HEK293 (cell line): ENCODE measurements around the gene PXMP2.

Source experiments
- CTCF ChIA-PET: fragments of 350-600 bp; formaldehyde crosslinking; extraction: SDS; loops from one replicate; lab custom pipeline; 2021; ENCODE audit warnings: antibody characterized with exemption; lab: Yijun Ruan, JAX
- POLR2A ChIA-PET: fragments of 300-600 bp; formaldehyde crosslinking; extraction: SDS; loops from one replicate; lab custom pipeline; 2020; ENCODE audit warnings: antibody characterized with exemption, inconsistent platforms; lab: Yijun Ruan, JAX
- H3K27ac ChIP-seq: fragments of 200-500 bp; sonication (Bioruptor generic); 2 replicates; pipeline ENCODE4 v1.5.1; 2014; ENCODE audit warnings: low read depth, low read length, control low read depth, inconsistent platforms; ENCODE audit errors: extremely low read depth
- H3K36me3 ChIP-seq, 2 experiments: fragments of 200-500 bp in 1 of 2; sonication (Bioruptor generic) in 1 of 2; 1 replicate in 1 of 2; 2 replicates in 1 of 2; pipeline ENCODE4 v1.5.1; 2014 to 2017; ENCODE audit warnings: inconsistent platforms in 2 of 2, low read length in 2 of 2; ENCODE audit not compliant: control insufficient read depth in 2 of 2, insufficient read depth in 1 of 2
- H3K4me1 ChIP-seq: fragments of 200-500 bp; sonication (Bioruptor generic); 2 replicates; pipeline ENCODE4 v1.5.1; 2014; ENCODE audit warnings: mild to moderate bottlenecking, low read length, inconsistent platforms; ENCODE audit not compliant: control insufficient read depth, insufficient read depth
- H3K4me3 ChIP-seq: 2 replicates; pipeline ENCODE4 v1.5.1; 2011; ENCODE audit warnings: low read depth, mild to moderate bottlenecking, control low read depth, low read length, moderate library complexity
- H3K9me3 ChIP-seq: fragments of 200-500 bp; sonication (Bioruptor generic); 2 replicates; pipeline ENCODE4 v1.5.1; 2014; ENCODE audit warnings: low read depth, low read length, inconsistent platforms; ENCODE audit not compliant: control insufficient read depth, insufficient read depth
- HOXC10 ChIP-seq: sonication (generic); formaldehyde crosslinking; IDR thresholded peaks from 2 replicates; pipeline ENCODE4 v1.8.1; 2023; ENCODE audit warnings: mild to moderate bottlenecking, missing genetic modification reagents
- SP7 ChIP-seq: fragments of 450-650 bp; formaldehyde crosslinking; IDR thresholded peaks from 2 replicates; pipeline ENCODE4 v1.5.1; 2016; ENCODE audit warnings: missing biosample characterization, missing genetic modification characterization
- ZNF175 ChIP-seq: fragments of 450-650 bp; formaldehyde crosslinking; IDR thresholded peaks from 2 replicates; pipeline ENCODE4 v1.5.1; 2016; ENCODE audit warnings: missing biosample characterization, missing genetic modification characterization
- ZNF19 ChIP-seq: fragments of 450-650 bp; formaldehyde crosslinking; IDR thresholded peaks from 2 replicates; pipeline ENCODE4; 2016; ENCODE audit warnings: missing biosample characterization, missing genetic modification characterization, low read depth
- ZNF221 ChIP-seq: fragments of 450-650 bp; formaldehyde crosslinking; IDR thresholded peaks from 2 replicates; pipeline ENCODE4 v1.5.1; 2017; ENCODE audit warnings: missing biosample characterization, missing genetic modification characterization, borderline replicate concordance
- ZNF391 ChIP-seq: fragments of 450-650 bp; formaldehyde crosslinking; IDR thresholded peaks from 2 replicates; pipeline ENCODE4 v1.5.1; 2016; ENCODE audit warnings: low read depth, missing biosample characterization, missing genetic modification characterization, borderline replicate concordance
- ZNF433 ChIP-seq: fragments of 450-650 bp; formaldehyde crosslinking; IDR thresholded peaks from 2 replicates; pipeline ENCODE4 v1.5.1; 2016; ENCODE audit warnings: missing biosample characterization, missing genetic modification characterization, low read depth
- ZNF549 ChIP-seq: fragments of 450-650 bp; IDR thresholded peaks from 2 replicates; pipeline ENCODE4 v1.5.1; 2018; ENCODE audit warnings: missing biosample characterization, missing genetic modification characterization, mild to moderate bottlenecking, inconsistent platforms, moderate library complexity
- ZNF596 ChIP-seq: fragments of 450-650 bp; IDR thresholded peaks from 2 replicates; pipeline ENCODE4 v1.5.0; 2018; ENCODE audit warnings: missing biosample characterization, mild to moderate bottlenecking, missing genetic modification characterization, moderate library complexity
- ZNF623 ChIP-seq: fragments of 450-650 bp; formaldehyde crosslinking; IDR thresholded peaks from 2 replicates; pipeline ENCODE4 v1.5.1; 2016; ENCODE audit warnings: missing biosample characterization, missing genetic modification characterization
- ZNF658 ChIP-seq: fragments of 450-650 bp; formaldehyde crosslinking; IDR thresholded peaks from 2 replicates; pipeline ENCODE4; 2016; ENCODE audit warnings: missing biosample characterization, missing genetic modification characterization
- ZNF830 ChIP-seq: fragments of 450-650 bp; IDR thresholded peaks from 2 replicates; pipeline ENCODE4 v1.5.0; 2018; ENCODE audit warnings: missing biosample characterization, missing genetic modification characterization, low read depth, mild to moderate bottlenecking, moderate library complexity
- TF ChIP-seq, protein P1 (sequence below): fragments of 450-650 bp; formaldehyde crosslinking; IDR thresholded peaks from 2 replicates; pipeline ENCODE4 v1.5.1; 2016; ENCODE audit warnings: missing biosample characterization, missing genetic modification characterization
- TF ChIP-seq, protein P2 (sequence below): fragments of 450-650 bp; formaldehyde crosslinking; IDR thresholded peaks from 2 replicates; pipeline ENCODE4 v1.5.1; 2016; ENCODE audit warnings: missing biosample characterization, missing genetic modification characterization
- TF ChIP-seq, protein P3 (sequence below): fragments of 450-650 bp; formaldehyde crosslinking; IDR thresholded peaks from 2 replicates; pipeline ENCODE4 v1.5.1; 2016; ENCODE audit warnings: missing biosample characterization, missing genetic modification characterization

Gene PXMP2

DNA sequence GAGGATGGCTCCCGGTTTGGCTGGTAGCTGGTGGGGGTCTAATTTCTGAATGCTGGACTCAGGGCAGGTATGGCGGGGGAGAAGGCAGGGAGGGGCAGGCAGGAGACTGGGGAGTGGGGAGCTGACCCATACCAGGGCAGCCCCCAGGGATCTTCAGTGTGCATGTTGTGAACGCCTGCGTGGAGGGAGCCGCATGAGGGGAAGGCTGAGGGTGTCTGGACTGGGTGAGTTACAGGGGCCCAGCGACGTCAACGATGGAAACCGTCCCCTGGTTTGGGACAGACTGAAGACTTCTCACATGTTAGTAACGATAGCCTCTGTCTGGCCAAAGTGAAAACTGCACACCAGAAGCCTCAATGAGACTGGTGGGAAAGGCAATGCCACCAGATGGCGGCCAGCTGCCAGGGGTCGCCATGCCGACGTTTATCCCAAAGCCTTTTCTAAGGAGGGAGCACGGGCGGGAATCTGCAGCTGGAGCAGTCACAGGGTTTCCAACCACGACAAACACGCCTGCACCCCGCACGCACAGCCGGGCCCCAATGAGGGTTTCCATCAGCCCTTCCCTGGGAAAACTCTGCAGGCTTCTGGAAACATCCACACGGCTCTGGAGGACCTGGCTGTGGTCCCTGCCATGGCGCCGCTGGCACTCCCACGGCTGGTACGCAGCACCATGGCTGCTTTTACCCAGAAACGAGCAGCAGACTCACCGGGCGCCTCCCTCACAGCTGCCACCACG, 37.3 kb downstream of the PXMP2 start:
- Histone ChIP-seq H3K36me3 (peaks cover 43 to 92% of the 10 kb centered on the region in 2 experiments), H3K4me1 (no peaks in the 10 kb centered on the region), H3K4me3 (no peak overlapping the region), H3K9me3 (no peaks in the 10 kb centered on the region), H3K27ac (no peak overlapping the region)
- TF ChIP-seq ZNF391 (tag by site-specific recombination) (no peak), ZNF658 (tag by site-specific recombination) (no peak)
- TF ChIP-seq, protein P1, sequence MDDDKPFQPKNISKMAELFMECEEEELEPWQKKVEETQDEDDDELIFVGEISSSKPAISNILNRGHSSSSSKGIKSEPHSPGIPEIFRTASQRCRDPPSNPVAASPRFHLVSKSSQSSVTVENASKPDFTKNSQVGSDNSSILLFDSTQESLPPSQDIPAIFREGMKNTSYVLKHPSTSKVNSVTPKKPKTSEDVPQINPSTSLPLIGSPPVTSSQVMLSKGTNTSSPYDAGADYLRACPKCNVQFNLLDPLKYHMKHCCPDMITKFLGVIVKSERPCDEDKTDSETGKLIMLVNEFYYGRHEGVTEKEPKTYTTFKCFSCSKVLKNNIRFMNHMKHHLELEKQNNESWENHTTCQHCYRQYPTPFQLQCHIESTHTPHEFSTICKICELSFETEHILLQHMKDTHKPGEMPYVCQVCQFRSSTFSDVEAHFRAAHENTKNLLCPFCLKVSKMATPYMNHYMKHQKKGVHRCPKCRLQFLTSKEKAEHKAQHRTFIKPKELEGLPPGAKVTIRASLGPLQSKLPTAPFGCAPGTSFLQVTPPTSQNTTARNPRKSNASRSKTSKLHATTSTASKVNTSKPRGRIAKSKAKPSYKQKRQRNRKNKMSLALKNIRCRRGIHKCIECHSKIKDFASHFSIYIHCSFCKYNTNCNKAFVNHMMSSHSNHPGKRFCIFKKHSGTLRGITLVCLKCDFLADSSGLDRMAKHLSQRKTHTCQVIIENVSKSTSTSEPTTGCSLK (tag by site-specific recombination): no peak
- TF ChIP-seq, protein P2, sequence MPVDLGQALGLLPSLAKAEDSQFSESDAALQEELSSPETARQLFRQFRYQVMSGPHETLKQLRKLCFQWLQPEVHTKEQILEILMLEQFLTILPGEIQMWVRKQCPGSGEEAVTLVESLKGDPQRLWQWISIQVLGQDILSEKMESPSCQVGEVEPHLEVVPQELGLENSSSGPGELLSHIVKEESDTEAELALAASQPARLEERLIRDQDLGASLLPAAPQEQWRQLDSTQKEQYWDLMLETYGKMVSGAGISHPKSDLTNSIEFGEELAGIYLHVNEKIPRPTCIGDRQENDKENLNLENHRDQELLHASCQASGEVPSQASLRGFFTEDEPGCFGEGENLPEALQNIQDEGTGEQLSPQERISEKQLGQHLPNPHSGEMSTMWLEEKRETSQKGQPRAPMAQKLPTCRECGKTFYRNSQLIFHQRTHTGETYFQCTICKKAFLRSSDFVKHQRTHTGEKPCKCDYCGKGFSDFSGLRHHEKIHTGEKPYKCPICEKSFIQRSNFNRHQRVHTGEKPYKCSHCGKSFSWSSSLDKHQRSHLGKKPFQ: no peak
- CTCF ChIA-PET: no interaction called here
- POLR2A ChIA-PET: no interaction called here

DNA sequence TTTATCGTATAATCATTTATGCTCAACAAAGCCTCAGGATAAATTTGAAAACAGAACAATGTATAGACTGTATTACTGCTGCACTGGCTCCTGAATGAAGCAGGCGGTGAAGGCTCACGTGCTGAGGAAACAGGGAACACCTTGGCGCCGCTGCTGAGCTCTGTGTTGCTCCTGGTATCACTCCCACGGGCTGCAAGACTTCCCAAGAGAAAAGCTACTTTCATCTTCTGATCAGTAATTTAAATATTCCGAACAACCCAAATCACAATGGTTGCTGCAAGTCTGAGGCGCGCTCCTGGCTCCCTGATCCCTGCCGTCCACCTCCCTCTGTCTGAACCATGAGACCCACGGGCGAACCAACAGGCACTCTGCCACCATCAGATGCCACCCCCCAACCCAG, 39.0 kb downstream of the PXMP2 start:
- ChIA-PET POLR2A (no interaction called here), CTCF (no interaction called here)
- no peak overlapping the region for H3K4me3 ChIP-seq
- H3K27ac ChIP-seq: 0 out of 2 replicates have a peak overlapping the region, but pooled peaks have one; percentile 14
- no peaks in the 10 kb centered on the region for H3K4me1 ChIP-seq
- no peaks in the 10 kb centered on the region for H3K9me3 ChIP-seq
- no peak for TF ChIP-seq HOXC10 (CRISPR knock-in tag)
- no peak for TF ChIP-seq ZNF19 (tag by site-specific recombination)
- no peak for TF ChIP-seq ZNF830
- no peak for TF ChIP-seq ZNF175 (tag by site-specific recombination)
- no peak for TF ChIP-seq ZNF623 (tag by site-specific recombination)
- no peak for TF ChIP-seq SP7 (tag by site-specific recombination)
- TF ChIP-seq ZNF221: no peak
- no peak for TF ChIP-seq ZNF433 (tag by site-specific recombination)
- TF ChIP-seq ZNF596 (tag by site-specific recombination): no peak
- H3K36me3 ChIP-seq: peaks cover 42 to 94% of the 10 kb centered on the region in 2 experiments

DNA sequence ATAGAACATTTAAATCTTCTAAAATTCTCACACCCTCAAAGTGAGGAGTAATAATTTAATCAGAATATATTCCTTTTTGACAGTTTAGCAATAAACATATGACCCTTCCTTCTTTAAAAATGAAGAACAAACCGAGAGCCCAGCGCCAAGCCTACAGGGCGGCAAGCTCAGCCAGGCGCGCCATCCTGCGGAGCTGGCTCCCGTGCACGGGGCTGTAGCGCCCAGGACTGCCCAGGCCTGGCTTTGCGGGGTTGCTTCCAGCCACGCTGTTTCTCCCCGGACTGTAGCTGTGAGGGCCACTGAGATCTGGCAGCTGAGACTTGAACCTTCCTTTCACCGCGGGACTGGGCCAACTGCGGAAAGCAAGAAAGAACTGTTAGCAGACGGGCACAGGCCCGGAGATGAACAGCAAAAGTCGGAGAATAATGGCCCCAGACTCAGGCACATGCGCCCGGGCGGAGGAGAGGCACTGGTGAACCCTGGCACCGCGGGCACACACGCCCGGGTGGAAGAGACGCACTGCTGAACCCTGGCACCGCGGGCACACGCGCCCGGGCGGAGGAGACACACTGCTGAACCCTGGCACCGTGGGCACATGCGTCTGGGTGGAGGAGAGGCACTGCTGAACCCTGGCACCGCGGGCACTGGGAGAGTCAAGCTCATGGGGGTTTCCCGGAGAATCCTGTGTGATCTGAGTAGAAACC, 39.9 kb downstream of the PXMP2 start:
- CTCF ChIA-PET: no interaction called here
- POLR2A ChIA-PET: interaction anchor here (0.6 kb wide), 1 partner anchor 16 kb away, joined by 3 read pairs; no protein-coding TSS in a partner anchor
- H3K4me3 ChIP-seq: no peak overlapping the region
- H3K27ac ChIP-seq: no peak overlapping the region
- H3K4me1 ChIP-seq: no peaks in the 10 kb centered on the region
- no peak for TF ChIP-seq ZNF549 (tag by site-specific recombination)
- TF ChIP-seq, protein P3, sequence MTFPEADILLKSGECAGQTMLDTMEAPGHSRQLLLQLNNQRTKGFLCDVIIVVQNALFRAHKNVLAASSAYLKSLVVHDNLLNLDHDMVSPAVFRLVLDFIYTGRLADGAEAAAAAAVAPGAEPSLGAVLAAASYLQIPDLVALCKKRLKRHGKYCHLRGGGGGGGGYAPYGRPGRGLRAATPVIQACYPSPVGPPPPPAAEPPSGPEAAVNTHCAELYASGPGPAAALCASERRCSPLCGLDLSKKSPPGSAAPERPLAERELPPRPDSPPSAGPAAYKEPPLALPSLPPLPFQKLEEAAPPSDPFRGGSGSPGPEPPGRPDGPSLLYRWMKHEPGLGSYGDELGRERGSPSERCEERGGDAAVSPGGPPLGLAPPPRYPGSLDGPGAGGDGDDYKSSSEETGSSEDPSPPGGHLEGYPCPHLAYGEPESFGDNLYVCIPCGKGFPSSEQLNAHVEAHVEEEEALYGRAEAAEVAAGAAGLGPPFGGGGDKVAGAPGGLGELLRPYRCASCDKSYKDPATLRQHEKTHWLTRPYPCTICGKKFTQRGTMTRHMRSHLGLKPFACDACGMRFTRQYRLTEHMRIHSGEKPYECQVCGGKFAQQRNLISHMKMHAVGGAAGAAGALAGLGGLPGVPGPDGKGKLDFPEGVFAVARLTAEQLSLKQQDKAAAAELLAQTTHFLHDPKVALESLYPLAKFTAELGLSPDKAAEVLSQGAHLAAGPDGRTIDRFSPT: peak; percentile 70
- no peaks in the 10 kb centered on the region for H3K9me3 ChIP-seq
- peaks cover 37 to 95% of the 10 kb centered on the region in 2 experiments for H3K36me3 ChIP-seq
